Embryonic facial prominence (tissue), 1 donor: ENCODE measurements around the gene DCBLD1.

Experiments
- DNase-seq: peaks from one replicate; pipeline ENCODE4 v3.0.0-alpha.2; 2016; ENCODE audit errors: extremely low spot score

Gene DCBLD1

GRCh38 chr6:117555882-117556498 lies 73.5 kb downstream of the DCBLD1 start:
- no peak for DNase-seq

GRCh38 chr6:117557951-117558350 lies 75.5 kb downstream of the DCBLD1 start:
- no peak for DNase-seq

- no peak for DNase-seq
These were observed 76.3 kb downstream of the DCBLD1 start for GRCh38 chr6:117558818-117559217.

- DNase-seq = no peak
These were observed 76.8 kb downstream of the DCBLD1 start for GRCh38 chr6:117559299-117559698.

- DNase-seq = no peak
These were observed 78.7 kb downstream of the DCBLD1 start for GRCh38 chr6:117561128-117561527.

GRCh38 chr6:117564681-117565080 lies 82.2 kb downstream of the DCBLD1 start:
- no peak for DNase-seq

GRCh38 chr6:117568247-117568646 lies 85.8 kb downstream of the DCBLD1 start:
- no peak for DNase-seq

GRCh38 chr6:117568831-117569410 lies 86.4 kb downstream of the DCBLD1 start:
- no peak for DNase-seq

- DNase-seq = no peak
These were observed 90.7 kb downstream of the DCBLD1 start for GRCh38 chr6:117573006-117573680.

- DNase-seq = no peak
These were observed 91.7 kb downstream of the DCBLD1 start for GRCh38 chr6:117574198-117574597.

- no peak for DNase-seq
These were observed 103.2 kb downstream of the DCBLD1 start for GRCh38 chr6:117585647-117586046.

- DNase-seq = no peak
These were observed 108.0 kb downstream of the DCBLD1 start for GRCh38 chr6:117590447-117590846.

GRCh38 chr6:117591405-117591804 lies 108.9 kb downstream of the DCBLD1 start:
- no peak for DNase-seq

GRCh38 chr6:117592983-117593759 lies 110.7 kb downstream of the DCBLD1 start:
- DNase-seq = no peak

- DNase-seq = no peak
These were observed 112.8 kb downstream of the DCBLD1 start for GRCh38 chr6:117595099-117595923.

- DNase-seq = no peak
These were observed 115.3 kb downstream of the DCBLD1 start for GRCh38 chr6:117597755-117598154.
